GM18868 (cell line): ENCODE data around the gene TENM3.
A peak's percentile ranks its signal among the peaks of the same experiment; 100 is the strongest.

Source experiments
- ATAC-seq: cut with Tn5 transposase; IDR thresholded peaks from one replicate; pipeline ENCODE4 v1.9.1; 2021; ENCODE audit warnings: mild to moderate bottlenecking, moderate library complexity; ENCODE audit not compliant: unreplicated experiment

Gene TENM3

GRCh38 chr4:182711211-182711610 is 468.0 kb downstream of the TENM3 start:
- no peak for ATAC-seq

DNA sequence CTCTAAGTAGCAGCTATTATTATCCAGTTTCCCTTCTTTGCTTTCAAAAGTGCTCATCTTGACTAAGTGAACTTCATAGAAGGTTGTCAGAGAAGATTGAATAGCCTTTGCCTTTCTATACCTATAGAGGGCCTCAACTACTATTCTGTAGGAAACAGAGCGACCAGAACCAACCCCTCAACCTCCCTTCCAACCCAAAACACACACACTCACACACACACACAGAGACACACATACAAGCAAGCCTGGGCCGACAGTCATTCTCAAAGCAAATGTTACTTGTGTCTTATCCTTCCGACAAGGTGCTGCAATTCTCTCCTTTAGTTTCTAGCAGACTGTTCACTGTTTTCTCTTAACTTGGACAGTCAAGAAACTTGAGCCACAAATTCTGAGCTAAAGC is 472.3 kb downstream of the TENM3 start:
- ATAC-seq = no peak

DNA sequence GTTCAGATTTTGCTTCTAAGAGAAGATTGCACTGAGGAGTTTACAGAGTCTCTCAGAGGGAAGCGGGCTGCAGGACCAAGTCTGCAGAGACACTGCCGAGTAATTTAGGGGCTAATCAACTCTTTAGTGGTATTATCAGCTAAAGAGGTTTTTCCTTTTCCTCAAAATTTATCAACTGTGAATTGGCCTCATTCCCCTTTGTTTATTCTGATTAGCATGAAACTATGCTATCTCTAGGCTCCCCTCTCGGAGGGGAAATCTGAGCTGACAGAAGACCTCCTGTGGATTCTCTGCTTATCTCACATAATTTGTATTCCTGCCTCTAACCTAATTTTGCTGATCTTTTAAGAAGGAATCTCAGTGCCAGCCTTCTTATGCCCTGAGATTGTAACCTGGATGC is 473.0 kb downstream of the TENM3 start:
- ATAC-seq = no peak

DNA sequence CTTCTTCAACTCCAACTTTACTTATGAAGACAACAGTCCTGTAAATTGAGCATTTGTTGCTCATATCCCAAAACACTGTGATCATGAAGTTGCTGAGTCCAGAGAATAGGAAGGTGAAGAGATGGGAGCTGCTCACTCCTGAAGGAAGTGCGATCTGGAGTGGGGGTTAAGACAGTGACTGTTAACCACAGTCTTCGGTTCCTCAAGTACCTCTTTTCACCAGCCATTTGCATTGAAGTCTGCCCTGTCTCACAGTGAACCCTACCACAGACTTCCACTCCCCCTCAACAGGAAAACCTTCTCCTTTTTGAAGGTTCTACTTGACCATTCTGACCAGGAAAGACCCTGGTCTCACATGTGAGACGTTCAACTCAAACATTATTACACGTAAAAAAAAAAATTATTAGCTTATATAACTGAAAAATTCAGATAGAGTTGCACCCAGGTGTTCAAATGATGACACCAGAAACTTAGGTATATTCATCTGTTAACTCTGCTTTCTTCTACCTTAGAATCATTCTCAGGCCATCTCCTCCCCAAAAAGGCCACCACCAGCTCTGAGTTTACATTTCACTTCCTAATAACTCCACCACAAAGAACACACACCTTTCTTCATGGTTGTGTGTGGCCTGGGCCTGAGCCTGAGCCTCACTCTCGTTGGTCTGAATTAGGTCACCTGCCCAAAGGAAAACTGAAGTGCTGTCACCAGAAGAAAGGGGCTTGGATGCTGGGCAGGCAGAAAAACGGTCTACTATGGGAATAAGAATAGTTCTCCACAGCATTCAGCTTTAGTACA is 474.8 kb downstream of the TENM3 start:
- peak; percentile 79 for ATAC-seq

DNA sequence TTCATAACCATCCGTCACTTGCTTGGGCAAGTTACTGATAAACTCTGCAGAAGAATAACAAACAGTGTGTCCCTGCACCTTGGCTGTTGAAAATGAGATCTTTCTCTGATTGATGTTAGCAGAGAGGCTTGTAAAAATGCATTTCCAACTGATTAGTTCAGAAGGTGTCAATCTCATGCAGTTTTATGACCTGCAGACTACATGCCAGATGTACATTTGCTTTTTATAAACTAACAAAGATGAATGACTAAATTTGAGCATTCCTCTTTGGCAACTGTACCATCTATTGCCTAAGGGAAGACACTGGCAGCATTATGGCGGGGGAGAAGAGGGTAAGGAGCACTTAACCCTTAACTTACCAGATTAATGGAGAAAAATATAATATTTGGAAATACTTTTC is 481.2 kb downstream of the TENM3 start:
- ATAC-seq = no peak

DNA sequence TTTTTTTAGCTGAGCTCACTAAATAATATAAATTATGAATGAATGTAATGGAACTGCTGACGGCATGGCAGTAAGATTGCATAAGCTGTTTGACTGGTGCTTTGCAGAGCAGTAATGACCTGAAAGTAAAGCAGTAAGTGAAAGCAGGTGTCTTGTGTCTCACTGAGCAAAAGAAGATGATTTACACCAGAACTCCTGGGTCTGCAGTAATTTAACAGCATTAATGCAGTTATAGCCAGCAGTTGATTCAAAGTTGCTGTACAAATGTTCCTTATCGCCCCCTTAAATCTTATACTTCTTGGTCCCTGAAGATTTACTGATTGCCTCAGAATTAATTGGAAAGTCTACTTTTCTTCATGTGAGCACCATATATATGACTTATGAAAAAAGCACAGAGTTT is 486.3 kb downstream of the TENM3 start:
- no peak for ATAC-seq

- ATAC-seq = no peak
Measured at GRCh38 chr4:182730791-182731190, 487.6 kb downstream of the TENM3 start.

DNA sequence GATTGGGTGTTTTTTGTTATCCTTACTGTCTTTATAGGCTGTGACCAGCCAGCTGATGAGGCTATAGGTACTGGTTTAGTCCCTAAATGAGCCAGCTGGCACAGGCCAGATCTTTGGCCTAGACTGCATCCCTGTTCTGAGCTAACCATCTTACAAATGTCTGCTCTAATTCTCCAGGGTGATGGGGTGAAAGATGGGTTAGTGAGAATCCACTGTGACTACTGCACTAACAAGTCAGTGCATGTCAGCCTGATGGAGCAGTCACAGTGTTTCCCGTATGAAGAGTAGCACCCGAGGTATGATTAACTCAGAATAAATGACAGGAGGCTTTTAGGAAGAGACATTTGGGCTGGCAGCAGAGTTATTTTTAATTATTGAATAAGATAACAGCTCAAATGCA is 493.0 kb downstream of the TENM3 start:
- no peak for ATAC-seq

DNA sequence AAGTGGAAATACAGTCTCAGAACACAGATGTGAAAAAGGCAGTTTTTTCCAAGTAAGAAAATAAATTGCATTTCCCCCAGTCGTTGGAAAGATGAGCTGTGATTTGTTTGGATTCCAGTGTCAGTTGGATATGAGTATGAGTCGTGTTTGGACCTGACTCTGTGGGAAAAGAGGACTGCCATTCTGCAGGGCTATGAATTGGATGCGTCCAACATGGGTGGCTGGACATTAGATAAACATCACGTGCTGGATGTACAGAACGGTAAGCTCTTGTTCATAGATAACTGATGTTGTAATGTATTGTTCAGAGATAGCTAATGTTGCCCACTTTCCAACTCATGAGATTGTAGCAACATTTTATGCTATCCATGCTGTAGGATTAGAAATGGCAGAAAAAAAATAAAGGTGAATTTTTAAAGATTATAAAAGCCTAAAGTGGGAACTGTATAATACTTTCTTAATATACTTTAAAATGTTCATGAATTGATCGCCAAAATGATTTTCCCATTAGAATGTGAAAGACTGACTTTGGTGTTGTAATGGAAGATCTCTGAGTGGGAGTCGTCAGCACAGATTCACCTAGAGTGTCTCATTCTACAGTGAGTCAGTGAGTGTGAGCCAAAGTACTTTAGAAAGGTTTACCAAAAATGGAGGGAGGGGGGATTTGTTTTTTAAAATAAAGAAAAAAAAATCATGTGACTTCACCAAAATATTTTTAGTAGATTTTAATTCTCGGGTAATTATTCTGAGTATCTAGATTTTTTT is 495.3 kb downstream of the TENM3 start:
- no peak for ATAC-seq

DNA sequence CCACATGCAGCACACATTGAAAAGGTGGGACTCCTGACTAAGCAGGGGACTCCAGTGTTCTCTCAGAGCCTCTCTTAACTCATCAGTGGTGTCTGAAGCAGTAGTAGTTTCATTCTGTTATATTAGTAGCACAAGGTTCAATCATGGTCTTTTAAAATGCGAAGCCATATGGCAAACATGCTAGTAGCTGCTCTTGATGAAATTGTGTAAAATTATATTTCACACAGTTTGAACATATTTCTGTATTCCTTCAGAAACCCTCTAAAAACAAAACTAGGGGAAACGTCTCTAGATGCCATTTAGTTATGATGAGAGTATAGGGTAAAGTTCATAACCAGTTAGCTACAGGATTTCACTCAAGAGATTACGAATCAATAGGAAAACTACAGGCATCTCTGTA is 497.1 kb downstream of the TENM3 start:
- ATAC-seq = no peak

DNA sequence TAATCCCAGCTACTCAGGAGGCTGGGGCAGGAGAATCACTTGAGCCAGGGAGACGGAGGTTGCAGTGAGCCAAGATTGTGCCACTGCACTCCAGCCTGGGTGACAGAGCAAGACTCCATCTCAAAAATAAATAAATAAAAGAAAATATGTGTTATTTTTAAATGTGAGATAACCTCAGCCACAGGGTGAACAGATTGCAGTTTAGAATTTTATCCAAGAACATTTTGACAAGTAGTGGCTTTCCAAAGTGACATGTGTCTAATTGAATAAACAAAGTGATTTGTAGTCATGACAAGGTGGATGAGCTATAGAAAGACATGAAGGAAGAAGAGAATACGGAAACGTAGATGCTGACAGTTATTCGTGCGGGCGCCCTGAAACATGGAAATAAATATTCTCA is 497.9 kb downstream of the TENM3 start:
- ATAC-seq = no peak

- no peak for ATAC-seq
Measured at GRCh38 chr4:182741914-182742313, 498.7 kb downstream of the TENM3 start.

DNA sequence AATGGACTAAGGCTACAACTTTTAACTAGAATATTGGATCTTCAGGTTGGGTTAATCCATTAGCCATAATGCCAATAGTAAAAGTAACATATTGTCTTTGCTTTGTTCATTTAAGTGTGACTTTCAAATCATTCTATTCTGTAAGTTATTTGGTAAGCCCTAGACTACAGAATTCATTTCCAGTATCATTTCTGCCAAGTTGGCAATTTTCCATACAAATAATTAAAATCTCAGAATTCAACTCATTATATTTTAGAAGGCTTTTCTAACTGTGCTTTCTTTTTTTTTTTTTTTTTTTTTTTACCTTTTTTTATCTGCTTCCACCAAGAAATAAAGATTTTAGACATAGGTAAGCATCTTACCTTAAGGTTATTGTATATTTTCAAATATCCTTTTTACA is 500.6 kb downstream of the TENM3 start:
- ATAC-seq = no peak

DNA sequence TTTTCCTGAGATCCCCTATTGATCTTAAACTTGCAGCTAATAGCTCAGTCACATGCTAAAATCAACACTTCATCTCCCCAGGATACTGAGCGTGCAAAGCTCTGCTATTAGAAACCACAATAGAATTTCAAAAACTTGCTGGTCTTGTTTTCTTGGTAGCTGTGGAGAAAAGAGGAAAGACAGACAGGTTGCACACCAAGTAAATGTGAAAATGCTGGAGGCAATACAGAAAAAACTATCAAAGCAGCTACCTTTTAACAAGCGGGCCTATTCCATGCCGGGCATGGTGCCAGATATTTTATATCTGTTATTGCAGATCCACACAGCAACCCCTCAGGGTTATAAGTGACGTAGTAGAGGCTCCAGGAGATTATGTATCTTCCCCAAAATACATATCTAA is 502.0 kb downstream of the TENM3 start:
- no peak for ATAC-seq

DNA sequence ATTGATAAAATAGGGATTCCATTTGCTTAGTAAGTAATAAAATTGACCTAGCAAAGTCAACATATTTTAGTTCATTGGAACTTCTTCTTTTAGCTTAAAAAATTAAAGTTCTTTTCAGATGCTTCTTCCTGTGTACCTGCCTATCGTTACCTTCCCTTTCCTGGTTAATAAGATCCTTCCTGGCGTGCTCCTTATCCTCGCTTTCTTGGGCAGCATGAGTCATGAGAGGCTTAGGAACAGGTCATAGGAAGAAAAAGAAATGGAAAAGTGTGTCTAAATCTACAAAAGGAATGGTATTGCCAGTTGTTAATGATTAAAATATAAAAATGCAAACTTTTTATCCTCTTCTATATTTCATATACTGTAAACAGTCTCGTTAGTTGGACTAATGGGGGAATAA is 503.7 kb downstream of the TENM3 start:
- ATAC-seq = no peak

- ATAC-seq = no peak
Measured at GRCh38 chr4:182748283-182748682, 505.1 kb downstream of the TENM3 start.

DNA sequence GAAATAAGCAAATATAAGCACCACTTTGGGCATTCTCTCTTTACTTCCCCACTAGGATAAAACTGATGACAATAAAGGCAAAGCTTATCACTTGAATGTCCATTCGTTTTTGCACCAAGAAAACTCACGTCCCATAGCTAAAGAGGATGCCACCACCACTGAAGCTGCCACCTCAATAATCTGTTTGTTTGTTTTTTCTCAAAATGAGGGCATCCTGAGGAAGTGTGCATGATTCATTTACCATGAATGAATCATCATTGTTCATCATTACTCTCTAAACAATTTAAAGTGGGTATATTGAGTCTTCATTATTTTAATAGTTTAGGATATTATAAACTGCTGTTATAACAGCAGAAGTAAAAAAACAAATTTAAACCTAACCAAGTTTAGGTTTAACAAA is 505.7 kb downstream of the TENM3 start:
- no peak for ATAC-seq

GRCh38 chr4:182749667-182750167 is 506.5 kb downstream of the TENM3 start:
- no peak for ATAC-seq

GRCh38 chr4:182752158-182752910 is 509.1 kb downstream of the TENM3 start:
- ATAC-seq = no peak

GRCh38 chr4:182754895-182755294 is 511.7 kb downstream of the TENM3 start:
- no peak for ATAC-seq

DNA sequence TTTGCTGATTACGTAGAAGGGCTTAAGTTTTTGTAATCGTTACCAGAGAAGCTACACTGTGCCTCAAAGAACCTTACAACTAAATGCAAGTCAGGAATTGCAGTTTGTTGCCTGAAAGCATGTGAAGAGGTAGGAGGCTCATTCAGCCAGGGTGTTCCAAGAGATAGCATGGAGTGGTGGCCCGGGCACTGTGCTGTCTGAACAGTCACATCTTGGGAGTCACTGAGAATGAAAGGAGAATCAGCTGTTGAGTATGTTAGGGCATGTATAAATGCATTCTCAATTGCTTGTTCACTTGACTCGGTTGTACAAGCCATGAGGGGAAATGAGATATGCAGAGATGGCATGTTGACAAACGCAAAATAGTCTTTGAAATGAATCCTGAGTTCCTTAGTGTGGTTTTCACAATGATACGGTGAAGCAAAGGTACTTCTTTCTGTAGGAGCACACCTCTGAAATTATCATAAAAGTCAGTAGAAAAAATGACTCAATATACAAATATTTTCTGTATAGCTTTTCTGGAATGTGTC is 513.0 kb downstream of the TENM3 start:
- no peak for ATAC-seq
